Natural killer cell (primary cell): ENCODE data around the gene MAPRE2. TPM values are rescaled to one million over a fixed set of nuclear protein-coding genes. Genes with fewer than 3 reads are reported as not detected.

Experiments
- ATAC-seq, 3 donors: fragments of 150-1000 bp in 2 of 3; fragments of 200-7000 bp in 1 of 3; cut with Tn5 transposase; 1 replicate in 1 of 3; 2 replicates in 2 of 3; pipeline ENCODE4 v1.10.0; 2021; ENCODE audit warnings: mild to moderate bottlenecking in 2 of 3, moderate library complexity in 2 of 3
- DNase-seq, 2 donors: peaks; one replicate each; pipeline versions ENCODE4 v3.0.0 to v3.0.0-alpha.2; 2013 to 2021; ENCODE audit warnings: mixed read lengths in 1 of 2
- H3K27ac ChIP-seq: one replicate; pipeline ENCODE4 v1.5.1; 2013; ENCODE audit warnings: mild to moderate bottlenecking, low read length
- H3K27me3 ChIP-seq: one replicate; pipeline ENCODE4 v1.6.1; 2013; ENCODE audit warnings: low read length; ENCODE audit not compliant: control insufficient read depth, insufficient read depth
- H3K36me3 ChIP-seq: one replicate; pipeline ENCODE4 v1.6.1; 2013; ENCODE audit warnings: low read length; ENCODE audit not compliant: control insufficient read depth, insufficient read depth
- H3K4me1 ChIP-seq: one replicate; pipeline ENCODE4 v1.6.1; 2013; ENCODE audit warnings: low read length; ENCODE audit not compliant: control insufficient read depth, insufficient read depth
- H3K4me3 ChIP-seq: one replicate; pipeline ENCODE4 v1.5.1; 2013; ENCODE audit warnings: low read length
- H3K9me3 ChIP-seq: one replicate; pipeline ENCODE4 v1.6.1; 2013; ENCODE audit warnings: low read length; ENCODE audit not compliant: control insufficient read depth, insufficient read depth
- H3K27ac Mint-ChIP-seq, 2 donors: one replicate each; pipeline ENCODE4 v1.8.0; 2022; ENCODE audit warnings: mild to moderate bottlenecking in 2 of 2, mixed read lengths in 2 of 2, moderate library complexity in 1 of 2
- H3K27me3 Mint-ChIP-seq, 2 donors: one replicate each; pipeline ENCODE4 v1.8.0; 2022; ENCODE audit warnings: low read depth in 2 of 2, mixed read lengths in 2 of 2
- H3K36me3 Mint-ChIP-seq: one replicate; pipeline ENCODE4 v1.8.0; 2022; ENCODE audit warnings: mixed read lengths
- H3K4me1 Mint-ChIP-seq, 2 donors: one replicate each; pipeline ENCODE4 v1.8.0; 2022; ENCODE audit warnings: mixed read lengths in 2 of 2
- H3K4me3 Mint-ChIP-seq: one replicate; pipeline ENCODE4 v1.8.0; 2022; ENCODE audit warnings: mild to moderate bottlenecking, moderate library complexity, mixed read lengths
- H3K9me3 Mint-ChIP-seq, 2 donors: one replicate each; pipeline ENCODE4 v1.8.0; 2022; ENCODE audit warnings: mixed read lengths in 2 of 2
- CTCF ChIP-seq: fragments of 200-600 bp; IDR thresholded peaks from one replicate; pipeline ENCODE4 v1.8.0; 2022; ENCODE audit warnings: antibody characterized with exemption
- WGBS: methylation state at CpG from one replicate; pipeline ENCODE4 v1.1.7; 2013; ENCODE audit warnings: missing lambda C conversion rate; ENCODE audit not compliant: insufficient coverage; 5-methylcytosine and 5-hydroxymethylcytosine counted together
- intact Hi-C: fragments of 100-400 bp; cut with micrococcal nuclease; formaldehyde crosslinking; loops from one replicate; pipeline ENCODE4 v1.14.2; 2022
- total RNA-seq, 4 donors: library from RNA; stranded (reverse); fragments of 120-200 nt in 1 of 4; gene quantifications; one replicate each; pipeline versions ENCODE4 v1.2.3 to v1.2.4, GENCODE V29; 2013 to 2022

The MAPRE2 gene
- total RNA-seq, 3 donors from 2014 or later (not counting 1 experiment from before 2014, with no cell fraction given): 159 to 283 (median 207) TPM

GRCh38 chr18:35159782-35160181 is 118.6 kb downstream of the MAPRE2 start:
- Histone ChIP-seq H3K27ac (peak overlapping the region; percentile 86), H3K36me3 (no peaks in the 10 kb centered on the region), H3K4me3 (no peak overlapping the region), H3K27me3 (no peaks in the 10 kb centered on the region), H3K4me1 (peaks cover 42% of the 10 kb centered on the region), H3K9me3 (no peaks in the 10 kb centered on the region)
- H3K36me3 Mint-ChIP-seq: no peaks in the 10 kb centered on the region
- H3K4me3 Mint-ChIP-seq: peak overlapping the region; percentile 62
- DNase-seq (no peak), ATAC-seq (peak in 1 of 3 donors; percentile 23)
- WGBS: 90% methylated on average over 3 of the region's 3 CpGs
- intact Hi-C loops: loop anchor here (1.0 to 10.0 kb wide), 3 partner anchors 53 to 185 kb away; partner anchors contain the start of gene ZNF24
- peaks cover 62 to 63% of the 10 kb centered on the region in 2 donors for H3K4me1 Mint-ChIP-seq
- H3K27ac Mint-ChIP-seq: peak overlapping the region; percentile 92
- H3K27me3 Mint-ChIP-seq: no peaks in the 10 kb centered on the region
- TF ChIP-seq CTCF: no peak
- H3K9me3 Mint-ChIP-seq: no peaks in the 10 kb centered on the region

GRCh38 chr18:35161485-35161884 is 120.3 kb downstream of the MAPRE2 start:
- H3K9me3 Mint-ChIP-seq: no peaks in the 10 kb centered on the region
- Histone ChIP-seq H3K9me3 (no peaks in the 10 kb centered on the region), H3K4me1 (peaks cover 30% of the 10 kb centered on the region), H3K36me3 (no peaks in the 10 kb centered on the region), H3K4me3 (no peak overlapping the region), H3K27me3 (no peaks in the 10 kb centered on the region), H3K27ac (no peak overlapping the region)
- intact Hi-C loops: no loop called here
- TF ChIP-seq CTCF: no peak
- peaks cover 47 to 50% of the 10 kb centered on the region in 2 donors for H3K4me1 Mint-ChIP-seq
- H3K27me3 Mint-ChIP-seq: no peaks in the 10 kb centered on the region
- H3K36me3 Mint-ChIP-seq: no peaks in the 10 kb centered on the region
- WGBS: 83% methylated on average over 2 of the region's 2 CpGs
- no peak overlapping the region for H3K4me3 Mint-ChIP-seq
- no peak for DNase-seq
- no peak for ATAC-seq
- peak overlapping the region in 1 of 2 donors; percentile 61 for H3K27ac Mint-ChIP-seq

GRCh38 chr18:35161934-35162333 is 120.7 kb downstream of the MAPRE2 start:
- no peak overlapping the region for H3K27ac ChIP-seq
- H3K36me3 ChIP-seq: no peaks in the 10 kb centered on the region
- no peaks in the 10 kb centered on the region for H3K27me3 ChIP-seq
- Mint-ChIP-seq H3K9me3 (no peaks in the 10 kb centered on the region), H3K4me1 (peaks cover 46 to 47% of the 10 kb centered on the region in 2 donors), H3K27ac (no peak overlapping the region), H3K4me3 (no peak overlapping the region), H3K36me3 (no peaks in the 10 kb centered on the region), H3K27me3 (no peaks in the 10 kb centered on the region)
- peaks cover 27% of the 10 kb centered on the region for H3K4me1 ChIP-seq
- intact Hi-C loops: no loop called here
- no peak for ATAC-seq
- no peaks in the 10 kb centered on the region for H3K9me3 ChIP-seq
- 88% methylated on average over 3 of the region's 3 CpGs for WGBS
- H3K4me3 ChIP-seq: no peak overlapping the region
- DNase-seq: no peak
- no peak for TF ChIP-seq CTCF

GRCh38 chr18:35163014-35163539 is 121.9 kb downstream of the MAPRE2 start:
- Histone ChIP-seq H3K27ac (no peak overlapping the region), H3K36me3 (no peaks in the 10 kb centered on the region), H3K4me1 (peaks cover 18% of the 10 kb centered on the region), H3K27me3 (no peaks in the 10 kb centered on the region), H3K9me3 (no peaks in the 10 kb centered on the region), H3K4me3 (no peak overlapping the region)
- TF ChIP-seq CTCF: no peak
- H3K9me3 Mint-ChIP-seq: no peaks in the 10 kb centered on the region
- no peaks in the 10 kb centered on the region for H3K27me3 Mint-ChIP-seq
- no peak overlapping the region for H3K27ac Mint-ChIP-seq
- H3K4me1 Mint-ChIP-seq: peaks cover 35 to 37% of the 10 kb centered on the region in 2 donors
- no peak for DNase-seq
- H3K4me3 Mint-ChIP-seq: no peak overlapping the region
- intact Hi-C loops: no loop called here
- no peak for ATAC-seq
- H3K36me3 Mint-ChIP-seq: no peaks in the 10 kb centered on the region
